Hematopoietic multipotent progenitor cell (in vitro differentiated cells): ENCODE data around the gene MGAT5B. TPM values are rescaled to one million over a fixed set of nuclear protein-coding genes. Genes with fewer than 3 reads are reported as not detected.
"Not testable (repeated sequence)": the region's sequence is repeated elsewhere in the genome, so short reads cannot be mapped to it uniquely, and the experiment has no call there.

Source experiments
- DNase-seq, 3 donors: peaks; one replicate each; pipeline ENCODE4 v3.0.0-alpha.2; 2011 to 2015; ENCODE audit warnings: low read depth in 2 of 3, low spot score in 2 of 3
- total RNA-seq: library from RNA; depleted of rRNA; stranded (reverse); fragments of >200 nt; gene quantifications from one replicate; pipeline ENCODE4 v1.2.3, GENCODE V29; 2012

MGAT5B gene
- total RNA-seq, 1 donor, result 0.27 TPM

GRCh38 chr17:76968707-76969597, 100.7 kb downstream of the MGAT5B start:
- DNase-seq, result peak in 2 of 3 donors; percentile 76 to 82

GRCh38 chr17:76969598-76970172, 101.5 kb downstream of the MGAT5B start:
- DNase-seq, result peak in 2 of 3 donors; percentile 18 to 31

GRCh38 chr17:76970228-76970627, 102.0 kb downstream of the MGAT5B start:
- DNase-seq, result not testable (repeated sequence)

GRCh38 chr17:76972046-76972641, 103.9 kb downstream of the MGAT5B start:
- DNase-seq, result no peak

- DNase-seq, result no peak
Observed at GRCh38 chr17:76973040-76973439, 104.8 kb downstream of the MGAT5B start.

- DNase-seq, result no peak
Observed at GRCh38 chr17:76974721-76975120, 106.5 kb downstream of the MGAT5B start.

GRCh38 chr17:76978050-76978449, 109.8 kb downstream of the MGAT5B start:
- DNase-seq, result not testable (repeated sequence)

- DNase-seq, result no peak
Observed at GRCh38 chr17:76981545-76982295, 113.5 kb downstream of the MGAT5B start.

GRCh38 chr17:76982408-76983074, 114.3 kb downstream of the MGAT5B start:
- no peak for DNase-seq

GRCh38 chr17:76983075-76983775, 115.0 kb downstream of the MGAT5B start:
- DNase-seq, result no peak

DNA sequence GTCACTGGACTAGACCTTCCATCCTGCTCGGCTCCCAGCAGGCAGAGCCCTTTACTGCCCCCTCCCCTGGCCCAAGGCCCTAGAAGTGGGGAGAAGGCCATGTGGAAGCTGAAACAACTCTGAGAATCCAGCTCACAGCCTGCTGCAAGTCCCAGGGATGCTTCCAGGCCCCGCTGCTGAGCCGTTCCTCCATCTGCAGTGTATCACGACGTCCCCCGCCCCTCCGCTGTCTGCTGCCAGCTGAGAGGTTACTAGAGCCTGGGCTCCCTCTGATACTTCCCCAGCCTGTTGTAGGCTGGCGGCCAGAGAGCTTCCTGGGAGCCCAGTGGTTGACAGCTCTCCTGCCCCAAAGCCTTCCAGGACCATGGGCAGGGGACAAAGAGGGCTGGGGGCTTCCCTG, 118.2 kb downstream of the MGAT5B start:
- DNase-seq, result no peak

DNA sequence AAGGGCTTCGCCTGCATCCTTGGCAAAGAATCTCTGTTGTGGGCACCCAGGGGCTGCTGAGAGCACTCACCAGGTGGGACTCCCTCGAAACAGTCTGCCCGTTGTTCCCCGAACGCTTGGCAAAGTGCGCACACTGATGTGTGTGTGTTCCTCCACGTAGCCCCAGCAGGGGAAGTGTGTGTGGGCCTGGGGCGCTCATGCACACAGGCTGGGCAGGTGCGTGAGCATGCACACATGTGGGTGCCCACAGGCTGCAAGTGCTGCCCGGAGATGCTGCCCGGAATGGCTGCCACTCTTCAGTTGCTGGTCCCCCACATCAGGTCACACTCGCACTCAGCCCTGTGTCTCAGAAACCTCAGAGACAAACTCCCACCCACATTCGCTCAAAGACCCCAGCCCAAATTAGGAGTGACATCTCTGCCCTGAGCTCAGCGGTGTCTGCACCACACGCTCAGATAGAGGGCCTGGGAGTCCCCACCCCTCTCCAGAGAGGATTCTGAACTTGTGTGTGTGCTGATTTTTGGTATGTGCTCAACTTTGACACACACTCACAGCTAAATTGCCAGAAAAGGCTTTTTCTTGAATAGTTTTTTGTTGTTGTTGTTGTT, 119.4 kb downstream of the MGAT5B start:
- DNase-seq, result no peak

DNA sequence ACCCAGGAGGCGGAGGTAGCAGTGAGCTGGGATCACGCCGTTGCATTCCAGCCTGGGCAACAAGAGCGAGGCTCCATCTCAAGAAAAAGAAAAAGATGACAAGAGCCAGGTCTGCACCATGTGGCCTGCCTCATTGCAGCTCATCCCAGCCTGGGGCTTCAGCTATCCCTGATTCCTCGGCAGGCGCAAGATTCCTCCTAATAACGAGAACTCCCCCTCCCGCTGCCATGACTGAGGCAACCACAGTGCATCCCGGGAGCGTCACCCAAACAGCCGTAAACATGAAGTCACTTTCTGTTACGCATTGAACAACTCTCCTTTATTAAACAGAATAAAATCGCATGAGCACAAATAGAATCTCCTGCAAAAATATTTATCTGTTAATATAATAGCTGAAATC, 120.6 kb downstream of the MGAT5B start:
- no peak for DNase-seq

DNA sequence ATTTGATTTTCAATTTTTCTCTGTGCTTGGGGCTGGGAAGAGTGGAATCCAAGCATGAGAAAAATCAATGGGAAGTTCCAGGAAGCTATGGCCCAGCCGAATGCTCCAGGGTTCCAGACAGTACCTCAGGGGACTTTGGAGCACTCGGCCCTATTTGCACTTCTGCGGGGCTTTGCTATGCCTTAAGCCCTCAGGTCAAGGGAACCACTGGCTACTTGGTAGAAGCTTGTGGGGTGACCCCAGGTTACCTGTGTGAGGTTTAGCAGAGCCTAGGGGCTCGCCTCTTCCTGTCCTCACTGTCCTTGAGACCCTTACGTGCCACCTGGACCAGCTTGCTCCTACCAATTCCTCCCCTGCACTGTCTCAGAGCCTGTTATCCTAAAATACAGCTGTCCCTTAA, 121.3 kb downstream of the MGAT5B start:
- no peak for DNase-seq

GRCh38 chr17:76992891-76993290, 124.7 kb downstream of the MGAT5B start:
- no peak for DNase-seq

DNA sequence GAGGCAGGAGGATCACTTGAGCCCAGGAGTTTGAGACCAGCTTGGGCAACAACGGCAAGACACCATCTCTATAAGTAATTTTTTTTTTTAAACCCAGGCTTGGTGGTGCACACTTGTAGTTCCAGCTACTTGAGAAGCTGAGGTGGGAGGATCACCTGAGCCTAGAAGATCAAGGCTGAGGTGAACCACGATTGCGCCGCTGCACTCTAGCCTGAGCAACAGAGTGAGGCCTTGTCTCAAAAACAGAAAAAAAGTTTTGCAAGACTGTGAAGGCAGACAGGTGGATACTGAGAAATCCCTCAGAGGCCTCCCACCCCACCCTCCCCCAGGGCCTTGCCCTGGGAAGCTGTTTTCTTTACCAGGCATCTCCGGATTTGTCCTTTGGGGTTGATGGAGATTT, 125.4 kb downstream of the MGAT5B start:
- DNase-seq, result no peak

GRCh38 chr17:76994237-76994637, 126.0 kb downstream of the MGAT5B start:
- no peak for DNase-seq

GRCh38 chr17:76995387-76996105, 127.3 kb downstream of the MGAT5B start:
- no peak for DNase-seq
